ENCODE measurements around the gene CNTNAP1. TPM values are rescaled to one million over a fixed set of nuclear protein-coding genes. Genes with fewer than 3 reads are reported as not detected.
"Not testable (repeated sequence)": the region's sequence is repeated elsewhere in the genome, so short reads cannot be mapped to it uniquely, and the experiment has no call there.

The CNTNAP1 gene
- total and polyA plus RNA-seq, 8 donors: 0.76 to 13.3 (median 7.6) TPM

- Histone ChIP-seq H3K36me3 (no peaks in the 10 kb centered on the region), H3K9me3 (no peaks in the 10 kb centered on the region), H3K4me1 (peaks cover 0 to 20% (median 11%) of the 10 kb centered on the region in 4 donors), H3K27me3 (peaks cover 0 to 4% (median 0%) of the 10 kb centered on the region in 3 donors), H3K27ac (peak overlapping the region; percentile 13 to 77 (median 71)), H3K4me3 (peak overlapping the region; percentile 27 to 36 (median 32))
- no peak for TF ChIP-seq POLR2AphosphoS5 (IDR thresholded peaks at IDR 0.05)
- TF ChIP-seq CTCF (IDR thresholded peaks at IDR 0.05): no peak
- no peak for TF ChIP-seq EP300 (IDR thresholded peaks at IDR 0.05)
- no peak for TF ChIP-seq POLR2A (IDR thresholded peaks at IDR 0.05)
- WGBS, 5 donors: 26 to 33% (median 29%) methylated on average over 40 to 42 of the region's 42 CpGs
- intact Hi-C loops (cut with DNase I; ENCODE audit: low total_unique reads): no loop called here
- peak in 1 of 2 donors; percentile 87 for DNase-seq
Observed at GRCh38 chr17:42653179-42654124, 28.9 kb upstream of the CNTNAP1 start.

- intact Hi-C loops (cut with DNase I; ENCODE audit: low total_unique reads): no loop called here
- H3K36me3 ChIP-seq: no peaks in the 10 kb centered on the region
- TF ChIP-seq POLR2AphosphoS5 (IDR thresholded peaks at IDR 0.05): no peak
- H3K27ac ChIP-seq: no peak overlapping the region
- peaks cover 0 to 4% (median 0%) of the 10 kb centered on the region in 3 donors for H3K27me3 ChIP-seq
- H3K4me3 ChIP-seq: no peak overlapping the region
- peaks cover 10 to 39% (median 28%) of the 10 kb centered on the region in 4 donors for H3K4me1 ChIP-seq
- no peaks in the 10 kb centered on the region for H3K9me3 ChIP-seq
- 53 to 64% (median 58%) methylated on average over 2 of the region's 2 CpGs for WGBS, 5 donors
- DNase-seq: no peak
Observed at GRCh38 chr17:42655528-42655927, 26.8 kb upstream of the CNTNAP1 start.

GRCh38 chr17:42657824-42658588 lies 24.3 kb upstream of the CNTNAP1 start:
- Histone ChIP-seq H3K27ac (peak overlapping the region in 1 of 5 donors; percentile 87), H3K4me3 (no peak overlapping the region), H3K9me3 (no peaks in the 10 kb centered on the region), H3K4me1 (peaks cover 11 to 46% (median 34%) of the 10 kb centered on the region in 4 donors), H3K27me3 (peaks cover 0 to 4% (median 0%) of the 10 kb centered on the region in 3 donors), H3K36me3 (peaks cover 3 to 22% (median 12%) of the 10 kb centered on the region in 4 donors)
- 85 to 88% (median 87%) methylated on average over 9 of the region's 9 CpGs for WGBS, 5 donors
- TF ChIP-seq EP300 (IDR thresholded peaks at IDR 0.05) (no peak), POLR2AphosphoS5 (IDR thresholded peaks at IDR 0.05) (no peak), CTCF (IDR thresholded peaks at IDR 0.05) (no peak), POLR2A (IDR thresholded peaks at IDR 0.05) (no peak)
- no peak for DNase-seq
- intact Hi-C loops (cut with DNase I; ENCODE audit: low total_unique reads): no loop called here

GRCh38 chr17:42659079-42659931 lies 23.0 kb upstream of the CNTNAP1 start, which contains the start of gene TUBG2:
TUBG2 (plus strand) TSS chr17:42659284; CDS start chr17:42659504, 220 bp downstream.
- peaks cover 11 to 33% (median 26%) of the 10 kb centered on the region in 4 donors for H3K4me1 ChIP-seq
- peak within 1 kb of the TSS; percentile 54 to 72 (median 58) for H3K4me3 ChIP-seq
- TF ChIP-seq POLR2AphosphoS5 (IDR thresholded peaks at IDR 0.05): peak in 2 of 3 donors; percentile 68 to 84
- TF ChIP-seq CTCF (IDR thresholded peaks at IDR 0.05): no peak
- TF ChIP-seq EP300 (IDR thresholded peaks at IDR 0.05): no peak
- no peaks in the 10 kb centered on the region for H3K9me3 ChIP-seq
- DNase-seq: peak; percentile 84 to 97
- H3K27ac ChIP-seq: peak within 1 kb of the TSS; percentile 45 to 87 (median 76)
- intact Hi-C loops (cut with DNase I; ENCODE audit: low total_unique reads): no loop called here
- H3K27me3 ChIP-seq: no peaks in the 10 kb centered on the region
- peaks cover 3 to 35% (median 23%) of the 10 kb centered on the region in 4 donors for H3K36me3 ChIP-seq
- WGBS, 5 donors: 1 to 3% (median 2%) methylated on average over 35 to 56 of the region's 59 CpGs

- H3K4me3 ChIP-seq: peak overlapping the region; percentile 54 to 72 (median 58)
- WGBS, 5 donors: 35 to 100% (median 100%) methylated on average over 1 to 7 of the region's 14 CpGs
- H3K27ac ChIP-seq: peak overlapping the region in 4 of 5 donors; percentile 75 to 87 (median 80)
- peaks cover 3 to 39% (median 25%) of the 10 kb centered on the region in 4 donors for H3K36me3 ChIP-seq
- H3K4me1 ChIP-seq: peaks cover 11 to 29% (median 23%) of the 10 kb centered on the region in 4 donors
- H3K9me3 ChIP-seq; DNase-seq; intact Hi-C loops (cut with DNase I; ENCODE audit: low total_unique reads); H3K27me3 ChIP-seq: not testable (repeated sequence)
Observed at GRCh38 chr17:42659932-42660274, 22.4 kb upstream of the CNTNAP1 start.

Data from stomach (tissue), 9 donors.